ENCODE results near the gene TEX38.
A peak's percentile ranks its signal among the peaks of the same experiment; 100 is the strongest.

TEX38 gene

DNA sequence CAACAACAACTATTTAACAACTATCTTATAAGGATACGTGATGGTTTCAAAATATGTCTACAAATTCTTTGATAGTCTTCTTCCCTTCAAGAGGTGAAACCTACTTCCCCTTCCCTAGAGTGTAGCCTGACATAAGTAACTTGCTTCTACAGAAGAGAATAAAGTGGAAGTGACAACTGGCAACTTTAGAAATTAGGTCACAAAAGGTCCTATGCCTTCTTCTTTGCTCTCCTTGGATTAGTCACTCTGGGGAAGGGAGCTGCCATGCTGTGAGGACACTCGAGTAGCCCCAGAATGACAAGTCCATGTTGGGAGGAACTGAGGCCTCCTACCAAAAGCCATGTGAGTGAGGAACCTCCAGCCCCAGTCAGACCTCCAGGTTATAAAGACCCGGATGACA is 28.0 kb downstream of the TEX38 start:
- no peak overlapping the region for H3K4me3 ChIP-seq (ENCODE audit: low read length, poor library complexity, severe bottlenecking)
- no peaks in the 10 kb centered on the region for H3K27me3 ChIP-seq (ENCODE audit: insufficient read depth, low read length, poor library complexity, severe bottlenecking)
- peaks cover 86% of the 10 kb centered on the region for H3K79me2 ChIP-seq (ENCODE audit: insufficient read depth, low read length)
- no peaks in the 10 kb centered on the region for H3K9me3 ChIP-seq (ENCODE audit: insufficient read depth, low read depth, low read length)
- no peak overlapping the region for H2AFZ ChIP-seq (ENCODE audit: low read length)
- no peaks in the 10 kb centered on the region for H4K20me1 ChIP-seq (ENCODE audit: insufficient read depth, low read length, poor library complexity, severe bottlenecking)
- no peaks in the 10 kb centered on the region for H3F3A ChIP-seq (ENCODE audit: low read depth)
- H3K4me2 ChIP-seq (ENCODE audit: low read depth, low read length, poor library complexity, severe bottlenecking), result no peak overlapping the region
- no peak for TF ChIP-seq EZH2phosphoT487 (IDR thresholded peaks at IDR 0.05; ENCODE audit: borderline replicate concordance)
- TF ChIP-seq, protein P1, sequence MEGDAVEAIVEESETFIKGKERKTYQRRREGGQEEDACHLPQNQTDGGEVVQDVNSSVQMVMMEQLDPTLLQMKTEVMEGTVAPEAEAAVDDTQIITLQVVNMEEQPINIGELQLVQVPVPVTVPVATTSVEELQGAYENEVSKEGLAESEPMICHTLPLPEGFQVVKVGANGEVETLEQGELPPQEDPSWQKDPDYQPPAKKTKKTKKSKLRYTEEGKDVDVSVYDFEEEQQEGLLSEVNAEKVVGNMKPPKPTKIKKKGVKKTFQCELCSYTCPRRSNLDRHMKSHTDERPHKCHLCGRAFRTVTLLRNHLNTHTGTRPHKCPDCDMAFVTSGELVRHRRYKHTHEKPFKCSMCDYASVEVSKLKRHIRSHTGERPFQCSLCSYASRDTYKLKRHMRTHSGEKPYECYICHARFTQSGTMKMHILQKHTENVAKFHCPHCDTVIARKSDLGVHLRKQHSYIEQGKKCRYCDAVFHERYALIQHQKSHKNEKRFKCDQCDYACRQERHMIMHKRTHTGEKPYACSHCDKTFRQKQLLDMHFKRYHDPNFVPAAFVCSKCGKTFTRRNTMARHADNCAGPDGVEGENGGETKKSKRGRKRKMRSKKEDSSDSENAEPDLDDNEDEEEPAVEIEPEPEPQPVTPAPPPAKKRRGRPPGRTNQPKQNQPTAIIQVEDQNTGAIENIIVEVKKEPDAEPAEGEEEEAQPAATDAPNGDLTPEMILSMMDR (conservative IDR thresholded peaks at IDR 0.05; ENCODE audit: low read length), result no peak
- peaks cover 43% of the 10 kb centered on the region for H3K4me1 ChIP-seq (ENCODE audit: insufficient read depth, low read length, poor library complexity, severe bottlenecking)
- H3K9me2 ChIP-seq (replicated peaks; ENCODE audit: low read depth, low read length), result no peaks in the 10 kb centered on the region
- H3K9ac ChIP-seq (ENCODE audit: low read depth, low read length, poor library complexity, severe bottlenecking), result no peak overlapping the region
- peaks cover 72% of the 10 kb centered on the region for H3K36me3 ChIP-seq (ENCODE audit: insufficient read depth, low read length)

DNA sequence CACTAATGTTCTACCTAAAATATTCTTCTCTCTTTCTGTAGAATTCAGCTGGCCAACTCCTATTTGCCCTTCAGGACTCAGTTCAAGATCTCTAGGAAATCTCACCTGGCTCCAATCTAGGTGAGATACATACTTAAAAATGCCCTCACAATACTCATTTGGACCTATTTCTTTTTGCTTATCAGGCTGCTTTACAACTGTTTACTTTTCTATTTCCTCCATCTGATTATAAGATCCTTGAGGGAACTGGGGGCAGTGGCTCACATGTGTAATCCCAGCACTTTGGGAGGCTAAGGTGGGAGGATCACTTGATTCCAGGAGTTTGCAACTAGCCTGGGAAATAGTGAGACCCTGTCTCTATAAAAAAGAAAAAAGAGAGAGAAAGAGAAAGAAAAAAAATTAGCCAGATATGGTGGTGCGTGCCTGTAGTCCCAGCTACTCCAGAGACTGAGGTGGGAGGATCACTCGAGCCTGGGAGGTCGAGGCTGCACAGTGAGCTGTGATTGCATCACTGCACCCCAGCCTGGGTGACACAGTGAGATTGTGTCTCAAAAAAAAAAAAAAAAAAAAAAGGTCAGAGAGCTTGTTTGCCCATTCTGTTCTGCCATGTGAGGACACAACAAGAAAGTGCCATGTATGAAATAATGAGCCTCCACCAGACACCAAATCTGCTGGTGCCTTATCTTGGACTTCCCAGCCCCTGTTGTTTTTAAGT is 32.4 kb downstream of the TEX38 start:
- Histone ChIP-seq H3K4me1 (ENCODE audit: insufficient read depth, low read length, poor library complexity, severe bottlenecking) (peaks cover 56% of the 10 kb centered on the region), H2AFZ (ENCODE audit: low read length) (no peak overlapping the region), H3K9ac (ENCODE audit: low read depth, low read length, poor library complexity, severe bottlenecking) (peak overlapping the region; percentile 63), H3F3A (ENCODE audit: low read depth) (no peaks in the 10 kb centered on the region), H3K27me3 (ENCODE audit: insufficient read depth, low read length, poor library complexity, severe bottlenecking) (no peaks in the 10 kb centered on the region), H3K36me3 (ENCODE audit: insufficient read depth, low read length) (peaks cover 74% of the 10 kb centered on the region), H3K9me2 (replicated peaks; ENCODE audit: low read depth, low read length) (no peaks in the 10 kb centered on the region), H4K20me1 (ENCODE audit: insufficient read depth, low read length, poor library complexity, severe bottlenecking) (no peaks in the 10 kb centered on the region), H3K4me2 (ENCODE audit: low read depth, low read length, poor library complexity, severe bottlenecking) (peak overlapping the region; percentile 60), H3K9me3 (ENCODE audit: insufficient read depth, low read depth, low read length) (no peaks in the 10 kb centered on the region), H3K79me2 (ENCODE audit: insufficient read depth, low read length) (peaks cover 79% of the 10 kb centered on the region), H3K4me3 (ENCODE audit: low read length, poor library complexity, severe bottlenecking) (peak overlapping the region; percentile 26)
- TF ChIP-seq EZH2phosphoT487 (IDR thresholded peaks at IDR 0.05; ENCODE audit: borderline replicate concordance), result no peak
- TF ChIP-seq, protein P1 (conservative IDR thresholded peaks at IDR 0.05; ENCODE audit: low read length), result no peak

DNA sequence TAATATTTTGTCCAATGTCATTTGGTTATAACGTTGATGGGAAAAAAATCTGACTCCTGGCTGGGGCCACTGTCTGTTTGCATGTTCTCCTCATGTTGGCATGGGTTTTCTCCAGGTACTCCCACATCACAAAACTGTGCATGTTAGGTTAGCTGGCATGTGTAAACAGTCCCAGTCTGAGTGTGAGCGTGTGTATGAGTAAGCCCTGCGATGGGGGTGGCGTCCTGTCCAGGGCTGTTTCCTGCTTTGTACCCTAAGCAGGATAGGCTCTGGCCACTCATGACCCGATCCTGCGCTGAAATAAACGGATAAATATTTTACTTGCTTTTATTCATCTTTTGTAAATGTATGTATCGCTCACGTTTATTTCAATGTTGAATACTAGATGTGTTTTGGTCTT is 33.8 kb downstream of the TEX38 start:
- H3K9me3 ChIP-seq (ENCODE audit: insufficient read depth, low read depth, low read length), result no peaks in the 10 kb centered on the region

More for the DNA sequence above, 33.8 kb downstream of the TEX38 start:
- H3K27me3 ChIP-seq (ENCODE audit: insufficient read depth, low read length, poor library complexity, severe bottlenecking), result no peaks in the 10 kb centered on the region
- peak overlapping the region; percentile 60 for H3K4me2 ChIP-seq (ENCODE audit: low read depth, low read length, poor library complexity, severe bottlenecking)
- H3K4me3 ChIP-seq (ENCODE audit: low read length, poor library complexity, severe bottlenecking), result peak overlapping the region; percentile 26
- H3F3A ChIP-seq (ENCODE audit: low read depth), result no peaks in the 10 kb centered on the region
- peaks cover 78% of the 10 kb centered on the region for H3K36me3 ChIP-seq (ENCODE audit: insufficient read depth, low read length)
- H2AFZ ChIP-seq (ENCODE audit: low read length), result no peak overlapping the region
- H3K4me1 ChIP-seq (ENCODE audit: insufficient read depth, low read length, poor library complexity, severe bottlenecking), result peaks cover 48% of the 10 kb centered on the region
- no peaks in the 10 kb centered on the region for H4K20me1 ChIP-seq (ENCODE audit: insufficient read depth, low read length, poor library complexity, severe bottlenecking)
- no peak for TF ChIP-seq EZH2phosphoT487 (IDR thresholded peaks at IDR 0.05; ENCODE audit: borderline replicate concordance)
- TF ChIP-seq, protein P1 (conservative IDR thresholded peaks at IDR 0.05; ENCODE audit: low read length), result no peak
- no peaks in the 10 kb centered on the region for H3K9me2 ChIP-seq (replicated peaks; ENCODE audit: low read depth, low read length)
- H3K79me2 ChIP-seq (ENCODE audit: insufficient read depth, low read length), result peaks cover 81% of the 10 kb centered on the region
- peak overlapping the region; percentile 63 for H3K9ac ChIP-seq (ENCODE audit: low read depth, low read length, poor library complexity, severe bottlenecking)

All from Loucy (cell line).